ENCODE data around the gene EPHB2.

- no peak for TF ChIP-seq CTCF (IDR thresholded peaks at IDR 0.05)
- no peak for TF ChIP-seq POLR2A (IDR thresholded peaks at IDR 0.05)
These were observed 79.8 kb downstream of the EPHB2 start for GRCh38 chr1:22790232-22791008.
